Gastroesophageal sphincter (tissue), 3 donors: ENCODE measurements around the gene TRIM58.

Experiments used
- POLR2A ChIP-seq, 2 donors: fragments of 450-650 bp; IDR thresholded peaks; one replicate each; pipeline ENCODE4 v1.6.1; 2017; ENCODE audit warnings: antibody characterized with exemption in 2 of 2, mild to moderate bottlenecking in 2 of 2, moderate library complexity in 1 of 2
- POLR2AphosphoS5 ChIP-seq: sonication (generic); formaldehyde crosslinking; IDR thresholded peaks from one replicate; pipeline ENCODE4 v1.6.1; 2017; ENCODE audit warnings: antibody characterized with exemption
- TF ChIP-seq, protein P1 (sequence below), 4 experiments: fragments of 200-600 bp in 2 of 4; fragments of 450-650 bp in 2 of 4; sonication (generic) in 1 of 4; IDR thresholded peaks; one replicate each; pipeline ENCODE4 v1.5.1; 2017 to 2019; ENCODE audit warnings: antibody characterized with exemption in 4 of 4, mild to moderate bottlenecking in 2 of 4, moderate library complexity in 2 of 4

DNA sequence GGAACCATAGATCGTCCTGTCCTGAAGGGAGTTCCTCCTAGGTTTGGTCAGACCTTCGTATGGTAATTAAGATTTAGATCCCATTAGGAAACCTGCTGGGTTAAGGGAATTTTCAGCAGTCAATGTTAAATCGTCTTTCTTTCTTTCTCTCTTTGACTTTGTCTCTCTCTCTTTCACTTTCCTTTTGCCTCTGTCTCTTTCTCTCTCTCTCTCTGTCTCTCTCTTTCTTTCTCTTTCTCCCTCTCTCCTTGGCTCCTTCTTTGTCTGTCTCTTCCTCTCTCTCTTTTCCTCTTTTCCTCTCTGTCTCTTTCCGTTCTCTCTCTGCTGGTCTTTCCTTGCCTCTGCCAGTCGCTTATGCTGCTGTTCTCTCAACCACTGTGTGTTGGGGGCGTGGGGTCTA lies 47.1 kb downstream of the TRIM58 start:
- TF ChIP-seq, protein P1, sequence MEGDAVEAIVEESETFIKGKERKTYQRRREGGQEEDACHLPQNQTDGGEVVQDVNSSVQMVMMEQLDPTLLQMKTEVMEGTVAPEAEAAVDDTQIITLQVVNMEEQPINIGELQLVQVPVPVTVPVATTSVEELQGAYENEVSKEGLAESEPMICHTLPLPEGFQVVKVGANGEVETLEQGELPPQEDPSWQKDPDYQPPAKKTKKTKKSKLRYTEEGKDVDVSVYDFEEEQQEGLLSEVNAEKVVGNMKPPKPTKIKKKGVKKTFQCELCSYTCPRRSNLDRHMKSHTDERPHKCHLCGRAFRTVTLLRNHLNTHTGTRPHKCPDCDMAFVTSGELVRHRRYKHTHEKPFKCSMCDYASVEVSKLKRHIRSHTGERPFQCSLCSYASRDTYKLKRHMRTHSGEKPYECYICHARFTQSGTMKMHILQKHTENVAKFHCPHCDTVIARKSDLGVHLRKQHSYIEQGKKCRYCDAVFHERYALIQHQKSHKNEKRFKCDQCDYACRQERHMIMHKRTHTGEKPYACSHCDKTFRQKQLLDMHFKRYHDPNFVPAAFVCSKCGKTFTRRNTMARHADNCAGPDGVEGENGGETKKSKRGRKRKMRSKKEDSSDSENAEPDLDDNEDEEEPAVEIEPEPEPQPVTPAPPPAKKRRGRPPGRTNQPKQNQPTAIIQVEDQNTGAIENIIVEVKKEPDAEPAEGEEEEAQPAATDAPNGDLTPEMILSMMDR (IDR thresholded peaks at IDR 0.05) = no peak
- TF ChIP-seq POLR2AphosphoS5 (no peak), POLR2A (IDR thresholded peaks at IDR 0.05) (no peak)
